ENCODE results near the gene MSLN.

- TF ChIP-seq CTCF (conservative IDR thresholded peaks at IDR 0.05; ENCODE audit: low read depth, low read length) (no peak), EZH2 (IDR thresholded peaks at IDR 0.05; ENCODE audit: borderline replicate concordance, low read depth, low read length, poor library complexity, severe bottlenecking) (no peak)
Measured at GRCh38 chr16:711084-711483, 49.5 kb upstream of the MSLN start.

All from A673 (cell line).